GM19238 (cell line): ENCODE data around the gene APCDD1L.

ENCODE experiments used
- DNase-seq: peaks from one replicate; pipeline ENCODE4 v3.0.0; 2011; ENCODE audit warnings: low spot score; ENCODE audit not compliant: insufficient read length

Gene APCDD1L

GRCh38 chr20:58515233-58516212, at the start of gene APCDD1L:
APCDD1L (minus strand) TSS chr20:58515399; CDS start chr20:58514707, 692 bp downstream.
- DNase-seq: no peak

GRCh38 chr20:58559368-58559729, 44.1 kb upstream of the APCDD1L start:
- DNase-seq: no peak

GRCh38 chr20:58558486-58559367, 43.5 kb upstream of the APCDD1L start:
- DNase-seq: no peak

DNA sequence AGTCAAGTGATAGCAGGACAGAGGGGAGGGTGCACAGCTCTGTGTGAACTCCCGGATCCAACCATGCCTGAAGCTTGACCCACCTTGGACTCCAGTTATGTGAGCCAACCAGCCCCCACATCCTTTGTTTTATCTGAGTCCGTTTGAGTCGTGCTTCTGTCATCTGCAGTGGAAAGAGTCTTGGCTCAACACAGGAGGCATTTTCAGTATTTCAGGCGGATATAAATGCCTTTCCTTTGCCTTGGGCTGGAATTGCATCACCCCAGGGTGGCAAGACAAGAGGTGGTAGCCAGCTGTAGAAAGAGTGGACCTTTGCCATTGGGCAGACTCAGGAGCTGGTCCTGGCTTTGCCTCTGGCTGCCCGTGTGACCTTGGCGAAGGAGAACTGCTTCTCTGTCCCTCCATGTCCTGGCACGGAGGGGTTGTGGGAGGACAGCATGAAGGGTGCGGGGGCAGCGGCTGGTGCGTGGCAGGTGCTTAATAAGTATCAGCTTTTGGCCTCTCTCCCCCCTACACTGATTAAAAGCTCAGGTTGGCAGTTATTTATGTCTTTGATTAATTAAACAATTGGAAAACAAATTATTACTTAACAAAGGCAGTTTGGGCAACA, 42.6 kb upstream of the APCDD1L start:
- no peak for DNase-seq

- no peak for DNase-seq
These were observed 41.8 kb upstream of the APCDD1L start for GRCh38 chr20:58556961-58557360.

DNA sequence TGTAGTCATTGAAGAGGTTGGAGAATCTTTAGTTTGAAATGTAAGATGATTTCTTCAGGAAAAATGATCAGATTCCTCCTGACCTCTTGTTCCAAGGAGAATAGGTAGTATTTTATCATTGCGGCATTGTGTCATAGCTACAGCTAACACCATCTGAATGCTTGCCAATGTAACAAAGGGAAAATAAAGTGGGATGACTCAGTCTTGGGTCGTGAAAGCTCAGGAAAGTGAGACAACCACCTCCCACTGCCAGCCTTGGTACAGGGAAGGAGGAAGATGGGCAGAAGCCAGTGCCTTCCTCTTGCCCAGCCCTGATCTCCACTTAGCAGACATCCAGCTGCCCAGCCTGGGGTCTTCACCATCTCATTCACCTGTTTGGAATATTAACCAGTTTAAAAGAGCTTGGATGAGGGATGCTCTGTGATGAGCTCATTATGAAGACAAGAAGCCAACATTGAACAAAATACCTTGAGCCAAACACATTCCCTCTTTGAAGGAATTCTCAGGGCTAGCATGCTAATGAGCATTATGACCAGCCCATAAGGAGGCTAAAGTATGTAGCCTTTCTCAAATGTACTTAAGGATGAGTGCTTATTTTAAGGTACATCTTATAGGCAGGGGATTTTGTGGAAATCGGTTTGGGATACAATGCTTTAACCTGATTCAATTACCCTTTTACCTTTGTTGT, 40.0 kb upstream of the APCDD1L start:
- no peak for DNase-seq

DNA sequence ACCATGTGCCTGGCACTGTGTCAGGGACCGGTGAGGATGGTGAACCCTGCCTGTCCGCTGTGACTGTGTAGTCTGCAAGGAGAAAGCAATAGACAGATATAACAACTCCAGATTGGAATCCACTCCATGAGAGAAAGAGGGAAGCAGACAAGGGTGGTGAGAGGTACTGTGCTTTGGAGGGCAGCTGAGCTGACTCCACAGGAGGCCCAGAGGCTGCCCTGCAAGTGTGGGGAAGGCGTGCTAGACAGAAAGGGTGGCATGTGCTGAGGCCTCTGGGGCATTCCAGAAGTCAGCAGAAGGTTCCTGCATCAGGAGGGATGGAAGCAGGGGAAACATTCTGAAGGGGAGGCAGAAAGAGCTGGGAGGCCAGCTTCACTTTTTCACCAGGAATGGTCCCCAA, 39.3 kb upstream of the APCDD1L start:
- DNase-seq: no peak

DNA sequence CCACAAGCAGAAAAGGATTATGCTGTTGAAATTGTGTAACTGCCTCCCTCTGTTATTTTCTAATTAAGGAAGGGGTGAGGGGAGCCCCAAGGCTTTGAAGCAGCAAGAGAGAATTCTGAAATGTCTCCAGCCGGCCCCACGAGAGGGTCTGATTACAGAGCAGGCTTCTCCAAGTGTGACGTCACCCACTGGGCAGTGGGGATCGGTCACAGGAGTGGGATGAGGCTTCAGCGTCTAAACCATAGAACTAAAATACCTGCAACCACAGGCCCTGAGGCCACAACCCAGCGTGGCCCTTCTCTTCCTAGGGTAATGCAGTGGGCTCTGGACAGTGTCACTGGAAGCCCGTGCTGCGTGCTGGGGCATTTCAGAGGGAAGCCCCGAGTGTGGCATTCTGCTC, 38.6 kb upstream of the APCDD1L start:
- DNase-seq: no peak

DNA sequence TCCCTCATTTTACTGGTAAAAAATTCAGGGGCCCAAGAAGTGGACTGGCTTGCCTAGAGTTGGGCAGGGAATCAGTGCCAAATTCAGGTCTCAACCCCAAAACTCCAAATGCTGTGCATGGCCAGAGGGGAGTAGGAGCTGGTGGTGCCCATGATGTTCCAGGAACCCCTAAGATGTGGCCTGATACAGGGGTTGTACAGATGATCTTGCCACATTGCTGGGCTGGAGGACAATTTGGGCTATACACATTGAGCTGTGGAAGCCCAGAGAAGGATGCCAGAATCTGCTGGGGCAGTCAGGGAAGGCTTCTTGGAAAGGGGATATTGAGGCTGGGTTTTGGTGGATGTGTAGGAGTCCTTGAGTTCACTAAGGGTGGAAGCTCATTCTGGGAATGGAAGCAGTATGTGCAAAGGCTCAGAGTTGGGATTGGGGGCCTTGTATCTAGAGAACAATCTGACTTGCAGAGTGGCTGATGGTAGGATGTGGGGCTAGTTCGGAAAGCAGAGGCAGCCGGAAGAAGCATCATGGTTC, 38.0 kb upstream of the APCDD1L start:
- DNase-seq: no peak

DNA sequence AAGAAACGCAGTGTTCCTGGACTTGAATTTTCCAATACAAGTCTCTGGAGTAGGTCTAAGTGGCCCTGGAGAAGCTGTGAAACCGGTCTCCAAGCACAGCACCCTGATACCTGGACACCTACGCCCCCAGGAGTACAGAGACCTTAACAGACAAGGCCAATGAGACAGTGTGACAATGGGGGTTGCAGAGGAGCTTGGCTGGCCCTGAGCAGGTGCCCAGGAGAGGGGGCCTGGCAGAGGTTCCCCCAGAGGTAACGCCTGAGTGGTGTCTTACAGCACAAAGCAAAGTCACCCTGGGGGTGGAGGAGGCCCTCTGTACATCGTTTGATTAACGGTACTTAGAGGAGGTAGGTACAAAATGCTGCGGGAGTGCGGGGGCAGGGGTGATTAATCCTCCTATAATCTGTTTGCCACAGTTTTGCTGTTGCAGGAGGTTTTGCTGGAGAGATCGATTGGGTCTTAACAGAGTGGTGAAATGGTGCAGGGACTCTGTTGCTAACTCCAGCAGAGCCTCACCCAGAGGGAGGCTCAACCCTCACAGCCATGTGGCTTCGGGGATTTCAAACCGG, 37.3 kb upstream of the APCDD1L start:
- no peak for DNase-seq

DNA sequence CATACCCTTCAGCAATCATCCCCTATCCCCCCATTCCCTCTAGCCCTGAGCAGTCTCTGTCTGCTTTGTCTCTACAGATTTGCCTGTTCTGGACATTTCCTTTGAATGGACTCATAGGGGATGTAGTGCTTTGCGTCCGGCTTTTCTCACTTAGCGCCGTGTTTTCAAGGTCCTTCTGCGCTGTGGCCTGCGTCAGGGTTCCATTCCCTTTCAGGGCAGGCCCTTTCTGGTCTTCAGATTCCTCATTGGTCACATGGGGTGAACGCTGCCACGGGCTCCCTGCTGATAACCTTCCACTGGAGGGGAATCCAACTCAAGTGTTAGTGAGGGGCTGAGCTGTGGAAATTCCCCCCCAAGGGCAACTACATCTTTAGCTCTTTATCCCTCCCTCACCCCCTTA, 36.4 kb upstream of the APCDD1L start:
- DNase-seq: no peak

- no peak for DNase-seq
These were observed 35.3 kb upstream of the APCDD1L start for GRCh38 chr20:58550275-58551059.

DNA sequence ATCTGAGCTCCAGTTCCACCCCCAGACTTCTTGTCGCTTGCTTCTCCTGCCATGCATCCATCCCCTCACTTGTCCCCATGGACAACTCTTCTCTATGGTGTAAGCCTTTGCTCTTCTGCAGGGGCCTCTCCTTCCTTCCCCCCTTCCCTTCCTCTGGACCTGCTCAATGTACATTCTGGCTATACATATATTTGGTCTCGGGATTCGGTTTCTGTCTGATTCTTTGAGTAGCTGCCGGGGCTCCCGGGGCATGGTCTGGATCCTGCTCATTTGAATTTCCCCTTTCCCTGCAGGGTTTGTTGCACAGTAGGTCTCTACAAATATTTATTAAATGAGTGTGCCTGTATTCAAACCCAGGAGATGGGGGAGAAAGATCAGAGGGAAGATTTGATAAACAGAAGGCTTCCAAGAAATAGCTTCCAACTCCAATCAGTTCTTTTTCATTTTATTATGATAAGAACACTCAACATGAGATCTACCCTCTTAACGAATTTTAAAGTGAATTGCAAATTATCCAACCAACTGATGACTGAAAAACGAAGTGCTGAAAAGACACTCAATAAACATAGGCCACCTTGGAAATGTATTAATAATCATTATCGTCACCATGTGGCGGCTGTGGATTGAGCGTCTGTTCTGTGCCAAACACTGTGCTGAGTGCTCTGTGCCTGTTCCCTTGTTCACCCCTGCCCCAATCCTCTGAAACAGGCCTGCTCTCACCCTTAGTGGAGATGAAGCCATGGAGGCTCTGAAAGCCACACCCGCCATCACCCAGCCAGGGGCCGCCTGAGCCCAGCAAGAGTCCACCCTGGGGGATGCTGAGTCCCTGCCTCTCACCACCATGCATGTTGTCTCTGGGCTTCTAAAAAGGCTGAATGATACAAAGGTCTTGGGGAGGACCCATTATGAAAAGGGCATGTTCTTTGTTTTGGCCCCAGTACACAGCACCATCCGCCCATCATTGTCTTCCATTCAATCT, 34.3 kb upstream of the APCDD1L start:
- no peak for DNase-seq

DNA sequence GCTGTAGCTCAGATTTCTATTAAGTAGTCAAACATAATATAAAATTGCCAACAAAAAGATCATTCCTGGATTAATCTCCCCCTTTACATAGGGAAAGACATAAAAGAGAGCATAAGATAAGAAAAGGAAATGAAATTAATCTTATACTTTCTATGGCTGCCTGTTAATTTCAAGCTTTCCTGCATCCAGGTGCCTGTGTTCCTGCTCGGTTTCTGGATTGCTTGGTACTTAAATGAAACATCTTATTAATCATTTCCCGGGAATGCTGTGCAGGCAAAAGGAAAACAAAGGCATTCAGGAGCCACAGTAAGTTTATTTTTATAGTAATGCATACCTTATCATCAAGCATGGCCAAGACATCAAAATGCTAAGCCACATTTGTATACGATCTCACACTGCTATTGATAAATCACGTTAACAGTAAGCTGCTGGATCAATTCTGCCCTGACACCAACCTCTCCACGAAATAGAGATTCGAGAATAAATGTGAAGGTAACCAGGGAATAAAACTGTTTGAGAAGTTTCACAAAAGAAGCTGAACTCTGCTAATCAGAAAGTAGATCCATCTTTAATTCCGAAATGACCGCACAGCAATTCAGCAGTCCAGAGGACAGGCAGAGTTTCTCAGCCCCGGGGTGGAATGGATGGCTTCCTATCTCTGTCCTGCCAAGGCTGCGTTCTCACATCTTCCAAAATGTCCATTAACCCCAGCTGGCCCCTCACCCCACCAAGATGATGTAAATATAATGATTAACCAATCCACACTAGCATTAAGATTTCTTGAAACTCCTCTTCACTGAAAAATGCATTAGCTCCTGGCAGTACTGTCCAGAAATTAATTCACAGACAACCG, 32.6 kb upstream of the APCDD1L start:
- no peak for DNase-seq

GRCh38 chr20:58546756-58547622, 31.8 kb upstream of the APCDD1L start:
- DNase-seq: no peak

GRCh38 chr20:58546416-58546711, 31.2 kb upstream of the APCDD1L start:
- no peak for DNase-seq
